Measurements from ENCODE around the gene C6orf47. TPM values are rescaled to one million over a fixed set of nuclear protein-coding genes. Genes with fewer than 3 reads are reported as not detected.

Gene C6orf47
- total RNA-seq, 4 donors from 2014 or later, result 35.8 to 39.9 (median 37.2) TPM

- intact Hi-C loops (cut with DNase I; ENCODE audit: low total_unique reads), result no loop called here
- TF ChIP-seq, protein P1, sequence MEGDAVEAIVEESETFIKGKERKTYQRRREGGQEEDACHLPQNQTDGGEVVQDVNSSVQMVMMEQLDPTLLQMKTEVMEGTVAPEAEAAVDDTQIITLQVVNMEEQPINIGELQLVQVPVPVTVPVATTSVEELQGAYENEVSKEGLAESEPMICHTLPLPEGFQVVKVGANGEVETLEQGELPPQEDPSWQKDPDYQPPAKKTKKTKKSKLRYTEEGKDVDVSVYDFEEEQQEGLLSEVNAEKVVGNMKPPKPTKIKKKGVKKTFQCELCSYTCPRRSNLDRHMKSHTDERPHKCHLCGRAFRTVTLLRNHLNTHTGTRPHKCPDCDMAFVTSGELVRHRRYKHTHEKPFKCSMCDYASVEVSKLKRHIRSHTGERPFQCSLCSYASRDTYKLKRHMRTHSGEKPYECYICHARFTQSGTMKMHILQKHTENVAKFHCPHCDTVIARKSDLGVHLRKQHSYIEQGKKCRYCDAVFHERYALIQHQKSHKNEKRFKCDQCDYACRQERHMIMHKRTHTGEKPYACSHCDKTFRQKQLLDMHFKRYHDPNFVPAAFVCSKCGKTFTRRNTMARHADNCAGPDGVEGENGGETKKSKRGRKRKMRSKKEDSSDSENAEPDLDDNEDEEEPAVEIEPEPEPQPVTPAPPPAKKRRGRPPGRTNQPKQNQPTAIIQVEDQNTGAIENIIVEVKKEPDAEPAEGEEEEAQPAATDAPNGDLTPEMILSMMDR (IDR thresholded peaks at IDR 0.05), result no peak
- no peak for TF ChIP-seq POLR2A (IDR thresholded peaks at IDR 0.05)
- H3K4me3 ChIP-seq (ENCODE audit: low read depth, poor library complexity, severe bottlenecking), result no peak overlapping the region
- no peak for DNase-seq (ENCODE audit: low spot score in 2 of 2)
- WGBS, 2 donors, result 89 to 93% methylated on average over 8 of the region's 8 CpGs
Observed at GRCh38 chr6:31654574-31655348, 5.8 kb downstream of the C6orf47 start.

GRCh38 chr6:31652925-31653724 lies 7.5 kb downstream of the C6orf47 start:
- WGBS, 2 donors, result 7 to 8% methylated on average over 37 of the region's 37 CpGs
- peak in 1 of 2 donors; percentile 73 for TF ChIP-seq POLR2A (IDR thresholded peaks at IDR 0.05)
- TF ChIP-seq, protein P1 (IDR thresholded peaks at IDR 0.05), result no peak
- DNase-seq (ENCODE audit: low spot score in 2 of 2), result peak; percentile 89 to 97
- intact Hi-C loops (cut with DNase I; ENCODE audit: low total_unique reads), result no loop called here
- H3K4me3 ChIP-seq (ENCODE audit: low read depth, poor library complexity, severe bottlenecking), result peak overlapping the region; percentile 39

DNA sequence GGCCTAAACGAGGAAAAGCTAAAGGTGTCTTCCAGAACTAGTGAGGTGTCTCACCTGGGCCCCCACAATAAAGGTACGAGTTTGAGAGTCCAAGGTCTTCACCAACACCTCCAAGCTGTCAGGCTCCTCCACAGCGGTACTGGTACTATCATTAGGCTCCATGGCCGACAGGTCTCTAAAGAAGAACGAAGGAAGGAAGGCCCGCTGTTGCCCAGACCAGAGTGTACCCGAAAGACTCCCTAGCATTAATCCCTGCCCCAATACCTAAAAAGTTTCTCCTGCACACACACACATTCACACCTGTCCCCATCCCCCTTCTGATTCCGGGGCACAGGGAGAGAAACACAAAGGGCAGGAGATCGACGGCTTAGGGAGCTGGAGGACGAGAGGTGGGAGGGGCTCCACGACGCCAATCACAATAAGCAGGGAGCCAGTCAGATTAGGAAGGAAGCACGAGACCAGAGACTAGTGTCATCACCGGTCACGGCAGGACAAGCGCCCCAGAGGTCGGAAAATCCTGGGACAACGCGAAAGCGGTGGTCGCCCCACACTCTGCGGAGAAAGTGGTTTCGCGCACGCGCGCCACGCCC lies 8.9 kb downstream of the C6orf47 start:
- peak in 1 of 2 donors; percentile 96 for DNase-seq (ENCODE audit: low spot score in 2 of 2)
- H3K4me3 ChIP-seq (ENCODE audit: low read depth, poor library complexity, severe bottlenecking), result peak overlapping the region; percentile 63
- no peak for TF ChIP-seq POLR2A (IDR thresholded peaks at IDR 0.05)
- WGBS, 2 donors, result 3 to 4% methylated on average over 29 of the region's 29 CpGs
- intact Hi-C loops (cut with DNase I; ENCODE audit: low total_unique reads), result no loop called here

GRCh38 chr6:31645325-31645724 lies 15.3 kb downstream of the C6orf47 start:
- no peak for DNase-seq (ENCODE audit: low spot score in 2 of 2)
- no peak overlapping the region for H3K4me3 ChIP-seq (ENCODE audit: low read depth, poor library complexity, severe bottlenecking)
- TF ChIP-seq, protein P1 (IDR thresholded peaks at IDR 0.05), result no peak
- no peak for TF ChIP-seq POLR2A (IDR thresholded peaks at IDR 0.05)
- WGBS, 2 donors, result 90 to 98% methylated on average over 9 of the region's 9 CpGs
- intact Hi-C loops (cut with DNase I; ENCODE audit: low total_unique reads), result no loop called here

DNA sequence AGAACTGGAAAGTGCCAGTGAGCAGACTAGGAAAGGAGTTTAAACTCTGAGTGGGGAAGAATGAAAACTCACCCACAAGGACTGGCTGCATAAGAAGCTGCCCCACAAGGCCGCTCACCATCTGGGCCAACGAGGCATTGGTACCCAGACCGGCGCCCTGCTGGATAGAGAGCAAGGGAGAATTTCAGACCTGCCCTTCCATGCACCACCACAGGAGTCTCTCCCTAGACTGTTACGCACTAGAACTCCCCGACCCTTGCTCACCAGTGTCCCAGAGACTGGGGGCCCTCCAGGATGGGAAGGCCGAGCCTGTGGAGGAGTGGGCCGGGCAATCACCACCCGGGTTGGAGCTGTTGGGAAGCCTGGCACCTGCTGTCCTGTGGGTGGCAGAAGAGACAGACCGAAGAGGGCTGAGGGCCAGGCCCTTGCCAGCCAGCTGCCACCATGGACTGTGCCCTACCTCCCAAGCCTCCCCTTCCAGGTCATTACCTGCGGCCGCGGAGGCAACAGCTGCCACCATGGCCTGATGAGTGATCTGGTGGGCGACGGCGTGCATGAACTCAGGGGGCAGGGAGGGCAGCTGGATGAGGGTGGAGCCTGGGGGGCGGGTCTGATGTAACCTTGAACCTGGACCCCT lies 16.6 kb downstream of the C6orf47 start:
- H3K4me3 ChIP-seq (ENCODE audit: low read depth, poor library complexity, severe bottlenecking), result no peak overlapping the region
- intact Hi-C loops (cut with DNase I; ENCODE audit: low total_unique reads), result no loop called here
- TF ChIP-seq, protein P1 (IDR thresholded peaks at IDR 0.05), result no peak
- TF ChIP-seq POLR2A (IDR thresholded peaks at IDR 0.05), result no peak
- 90 to 92% methylated on average over 15 to 17 of the region's 17 CpGs for WGBS, 2 donors
- DNase-seq (ENCODE audit: low spot score in 2 of 2), result no peak

All from lower leg skin (tissue), 4 donors.